ENCODE data around the gene UBE2J2. TPM values are rescaled to one million over a fixed set of nuclear protein-coding genes. Genes with fewer than 3 reads are reported as not detected.

The UBE2J2 gene
- total and polyA plus RNA-seq, 8 donors = 14.0 to 252 (median 46.5) TPM

GRCh38 chr1:1270813-1271212, 2.8 kb downstream of the UBE2J2 start:
- Histone ChIP-seq H3K27me3 (no peaks in the 10 kb centered on the region), H3K4me1 (peaks cover 33 to 57% (median 45%) of the 10 kb centered on the region in 4 donors), H3K36me3 (peaks cover 11 to 43% (median 38%) of the 10 kb centered on the region in 4 donors), H3K27ac (no peak overlapping the region), H3K9me3 (no peaks in the 10 kb centered on the region), H3K4me3 (peak overlapping the region in 1 of 4 donors; percentile 26)
- DNase-seq = no peak
- intact Hi-C loops (cut with DNase I; ENCODE audit: low total_unique reads) = no loop called here
- WGBS, 5 donors = 62 to 86% (median 77%) methylated on average over 7 of the region's 7 CpGs
- TF ChIP-seq POLR2AphosphoS5 (IDR thresholded peaks at IDR 0.05) (no peak), CTCF (IDR thresholded peaks at IDR 0.05) (no peak), EP300 (IDR thresholded peaks at IDR 0.05) (no peak), POLR2A (IDR thresholded peaks at IDR 0.05) (no peak)

DNA sequence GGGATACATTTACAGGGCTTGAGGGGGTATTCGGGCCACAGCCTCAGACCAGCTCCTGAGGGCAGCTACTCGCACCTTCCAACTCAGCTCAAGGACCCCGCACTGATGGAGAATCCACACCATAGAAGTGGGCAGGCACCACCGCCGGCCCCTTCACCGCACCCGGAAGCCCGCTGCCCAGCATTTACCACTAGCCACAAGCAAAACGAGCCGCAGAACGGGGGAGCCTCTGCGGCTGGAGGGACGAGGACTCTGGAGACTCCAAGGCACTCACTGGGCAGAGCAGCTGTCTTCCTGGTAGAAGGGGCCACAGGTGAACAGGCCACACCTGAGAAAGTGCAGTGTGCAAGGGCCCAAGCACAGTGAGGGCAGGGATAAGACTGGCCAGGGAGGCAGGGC, 5.4 kb downstream of the UBE2J2 start:
- H3K4me3 ChIP-seq = no peak overlapping the region
- H3K9me3 ChIP-seq = no peaks in the 10 kb centered on the region
- intact Hi-C loops (cut with DNase I; ENCODE audit: low total_unique reads) = no loop called here
- peaks cover 23 to 68% (median 62%) of the 10 kb centered on the region in 4 donors for H3K36me3 ChIP-seq
- no peak for TF ChIP-seq EP300 (IDR thresholded peaks at IDR 0.05)
- no peak for TF ChIP-seq CTCF (IDR thresholded peaks at IDR 0.05)
- TF ChIP-seq POLR2A (IDR thresholded peaks at IDR 0.05) = no peak
- TF ChIP-seq POLR2AphosphoS5 (IDR thresholded peaks at IDR 0.05) = no peak
- 93 to 97% (median 94%) methylated on average over 13 of the region's 13 CpGs for WGBS, 5 donors
- no peak overlapping the region for H3K27ac ChIP-seq
- no peak for DNase-seq
- H3K27me3 ChIP-seq = no peaks in the 10 kb centered on the region
- H3K4me1 ChIP-seq = peaks cover 27 to 48% (median 40%) of the 10 kb centered on the region in 4 donors

- Histone ChIP-seq H3K4me1 (peaks cover 23 to 44% (median 36%) of the 10 kb centered on the region in 4 donors), H3K9me3 (no peaks in the 10 kb centered on the region), H3K27me3 (no peaks in the 10 kb centered on the region), H3K36me3 (peaks cover 29 to 74% (median 68%) of the 10 kb centered on the region in 4 donors), H3K4me3 (no peak overlapping the region), H3K27ac (no peak overlapping the region)
- 91 to 96% (median 95%) methylated on average over 39 of the region's 39 CpGs for WGBS, 5 donors
- TF ChIP-seq POLR2A (IDR thresholded peaks at IDR 0.05) (no peak), CTCF (IDR thresholded peaks at IDR 0.05) (no peak)
- intact Hi-C loops (cut with DNase I; ENCODE audit: low total_unique reads) = no loop called here
- no peak for DNase-seq
Observed at GRCh38 chr1:1267488-1268283, 6.0 kb downstream of the UBE2J2 start.

- H3K27me3 ChIP-seq = no peaks in the 10 kb centered on the region
- peaks cover 0 to 16% (median 8%) of the 10 kb centered on the region in 4 donors for H3K4me1 ChIP-seq
- H3K4me3 ChIP-seq = no peak overlapping the region
- peak overlapping the region in 2 of 5 donors; percentile 37 to 48 for H3K27ac ChIP-seq
- 77 to 82% (median 81%) methylated on average over 9 to 10 of the region's 10 CpGs for WGBS, 5 donors
- H3K36me3 ChIP-seq = peaks cover 47 to 96% (median 88%) of the 10 kb centered on the region in 4 donors
- TF ChIP-seq CTCF (IDR thresholded peaks at IDR 0.05) = no peak
- TF ChIP-seq POLR2AphosphoS5 (IDR thresholded peaks at IDR 0.05) = peak in 1 of 3 donors; percentile 3
- DNase-seq = no peak
- intact Hi-C loops (cut with DNase I; ENCODE audit: low total_unique reads) = no loop called here
- H3K9me3 ChIP-seq = no peaks in the 10 kb centered on the region
Observed at GRCh38 chr1:1264868-1265272, 8.8 kb downstream of the UBE2J2 start.

Data from stomach (tissue), 9 donors.